ENCODE results near the gene MANBA.
A peak's percentile ranks its signal among the peaks of the same experiment; 100 is the strongest.

Gene MANBA

GRCh38 chr4:102760645-102761295, at the start of gene MANBA:
Gene MANBA (minus strand): TSS chr4:102760968. CDS start chr4:102760894, 74 bp downstream.
- peak; percentile 60 for DNase-seq

GRCh38 chr4:102809691-102810090, 48.9 kb upstream of the MANBA start:
- DNase-seq: no peak

GRCh38 chr4:102809190-102809589, 48.4 kb upstream of the MANBA start:
- DNase-seq: no peak

GRCh38 chr4:102808009-102808408, 47.2 kb upstream of the MANBA start:
- DNase-seq: no peak

GRCh38 chr4:102807345-102807744, 46.6 kb upstream of the MANBA start:
- DNase-seq: no peak

- DNase-seq: no peak
Observed at GRCh38 chr4:102799816-102800215, 39.0 kb upstream of the MANBA start.

GRCh38 chr4:102794999-102795398, 34.2 kb upstream of the MANBA start:
- no peak for DNase-seq

- DNase-seq: no peak
Observed at GRCh38 chr4:102792361-102792936, 31.7 kb upstream of the MANBA start.

- DNase-seq: no peak
Observed at GRCh38 chr4:102791318-102791835, 30.6 kb upstream of the MANBA start.

- no peak for DNase-seq
Observed at GRCh38 chr4:102789317-102789717, 28.5 kb upstream of the MANBA start.

GRCh38 chr4:102787944-102788343, 27.2 kb upstream of the MANBA start:
- no peak for DNase-seq

GRCh38 chr4:102787096-102787881, 26.5 kb upstream of the MANBA start:
- no peak for DNase-seq

- DNase-seq: no peak
Observed at GRCh38 chr4:102786279-102786678, 25.5 kb upstream of the MANBA start.

GRCh38 chr4:102783006-102783405, 22.2 kb upstream of the MANBA start:
- no peak for DNase-seq

- no peak for DNase-seq
Observed at GRCh38 chr4:102781570-102781969, 20.8 kb upstream of the MANBA start.

GRCh38 chr4:102780476-102781144, 19.8 kb upstream of the MANBA start:
- DNase-seq: no peak

GRCh38 chr4:102779204-102779603, 18.4 kb upstream of the MANBA start:
- DNase-seq: no peak

GRCh38 chr4:102778720-102779119, 18.0 kb upstream of the MANBA start:
- DNase-seq: no peak

- DNase-seq: no peak
Observed at GRCh38 chr4:102775805-102776204, 15.0 kb upstream of the MANBA start.

GRCh38 chr4:102774254-102774653, 13.5 kb upstream of the MANBA start:
- DNase-seq: no peak

GRCh38 chr4:102772738-102773340, 12.1 kb upstream of the MANBA start:
- DNase-seq: no peak

- no peak for DNase-seq
Observed at GRCh38 chr4:102764901-102765300, 4.1 kb upstream of the MANBA start.

GRCh38 chr4:102761906-102762305, 1.1 kb upstream of the MANBA start:
- DNase-seq: no peak

Data from NCI-H2171 (cell line).